HCT116 (cell line): ENCODE data around the gene TMEM145. TPM values are rescaled to one million over a fixed set of nuclear protein-coding genes. Genes with fewer than 3 reads are reported as not detected.

Experiments
- ATAC-seq: fragments of 200-7000 bp; cut with Tn5 transposase; 2 replicates; pipeline ENCODE4 v1.9.1; 2020; ENCODE audit warnings: mild to moderate bottlenecking, moderate library complexity
- BruUV-seq: library from RNA; stranded (reverse); fragments of 400-500 nt; replicated peaks from 2 replicates; lab custom pipeline; 2021; lab: Mats Ljungman, UMichigan
- CTCF ChIA-PET: fragments of 300-600 bp; sonication (Branson Sonifier 250); formaldehyde crosslinking; loops from one replicate; lab custom pipeline; 2021; ENCODE audit warnings: antibody characterized with exemption; lab: Charles Lee
- POLR2A ChIA-PET: fragments of 300-600, 350-600 bp; sonication (Branson Sonifier 250); formaldehyde crosslinking; loops from one replicate; lab custom pipeline; 2021; ENCODE audit warnings: antibody characterized with exemption; lab: Charles Lee
- RAD21 ChIA-PET, 2 experiments: fragments of 300-600 bp; sonication (Branson Sonifier 250); formaldehyde crosslinking; loops; one replicate each; lab custom pipeline; 2023; ENCODE audit warnings: low total read pairs in 2 of 2; ENCODE audit not compliant: uncharacterized antibody in 2 of 2, unreplicated experiment in 2 of 2, low non-redundant PET in 1 of 2; lab: Charles Lee
- DNase-seq: peaks from one replicate; pipeline ENCODE4 v3.0.0-alpha.2; 2010; ENCODE audit warnings: low read depth, low spot score
- H2AFZ ChIP-seq: fragments of 200-600 bp; shearing (Covaris generic), sonication (generic); 2 replicates; pipeline ENCODE4 v1.6.1; 2017; ENCODE audit warnings: low read depth, mixed run types, mixed read lengths, antibody characterized with exemption, low read length; ENCODE audit not compliant: poor library complexity, severe bottlenecking
- H3K27ac ChIP-seq: 2 replicates; pipeline ENCODE4 v1.5.1; 2012; ENCODE audit warnings: low read depth, low read length
- H3K27me3 ChIP-seq: fragments of 200-600 bp; sonication (generic); 2 replicates; pipeline ENCODE4 v1.6.1; 2016; ENCODE audit warnings: mixed run types, low read length, mixed read lengths; ENCODE audit not compliant: insufficient read depth
- H3K36me3 ChIP-seq, 2 experiments: fragments of 200-500 bp in 1 of 2; fragments of 200-600 bp in 1 of 2; sonication (Bioruptor generic) in 1 of 2; sonication (generic) in 1 of 2; 2 replicates each; pipeline versions ENCODE4 v1.5.1 to v1.6.1; 2014 to 2016; ENCODE audit warnings: low read length in 2 of 2, inconsistent platforms in 1 of 2, mixed read lengths in 1 of 2, mixed run types in 1 of 2; ENCODE audit not compliant: insufficient read depth in 2 of 2, control insufficient read depth in 1 of 2
- H3K4me1 ChIP-seq, 2 experiments: fragments of 200-600 bp in 1 of 2; sonication (generic) in 1 of 2; 2 replicates each; pipeline versions ENCODE4 v1.5.1 to v1.6.1; 2012 to 2017; ENCODE audit warnings: low read length in 2 of 2, inconsistent platforms in 1 of 2, mild to moderate bottlenecking in 1 of 2, mixed read lengths in 1 of 2, mixed run types in 1 of 2, moderate library complexity in 1 of 2; ENCODE audit not compliant: insufficient read depth in 2 of 2, control insufficient read depth in 1 of 2
- H3K4me2 ChIP-seq: fragments of 200-600 bp; sonication (generic); 2 replicates; pipeline ENCODE4 v1.6.1; 2017; ENCODE audit warnings: mixed run types, low read length, mixed read lengths
- H3K4me3 ChIP-seq, 2 experiments: fragments of 200-600 bp in 1 of 2; sonication (generic) in 1 of 2; replicated peaks in 1 of 2; 2 replicates each; pipeline ENCODE4 v1.5.1; 2011 to 2016; ENCODE audit warnings: low read length in 2 of 2, control low read depth in 1 of 2, low read depth in 1 of 2, mild to moderate bottlenecking in 1 of 2, mixed read lengths in 1 of 2, mixed run types in 1 of 2
- H3K79me2 ChIP-seq: fragments of 200-600 bp; sonication (generic); 2 replicates; pipeline ENCODE4 v1.6.1; 2017; ENCODE audit warnings: mild to moderate bottlenecking, mixed run types, low read length, moderate library complexity, mixed read lengths; ENCODE audit not compliant: insufficient read depth
- H3K9ac ChIP-seq: fragments of 200-600 bp; sonication (generic); 2 replicates; pipeline ENCODE4 v1.6.1; 2016; ENCODE audit warnings: low read length, mixed read lengths
- H3K9me2 ChIP-seq: fragments of 200-600 bp; sonication (generic), shearing (Covaris generic); 2 replicates; pipeline ENCODE4 v1.6.1; 2017; ENCODE audit warnings: mixed run types, mild to moderate bottlenecking, moderate library complexity; ENCODE audit not compliant: insufficient read depth
- H3K9me3 ChIP-seq, 2 experiments: fragments of 200-500 bp in 1 of 2; fragments of 200-600 bp in 1 of 2; sonication (Bioruptor generic) in 1 of 2; sonication (generic) in 1 of 2; 2 replicates each; pipeline ENCODE4 v1.6.1; 2014 to 2017; ENCODE audit warnings: low read length in 2 of 2, mixed read lengths in 2 of 2, inconsistent platforms in 1 of 2, low read depth in 1 of 2, mild to moderate bottlenecking in 1 of 2, mixed run types in 1 of 2, moderate library complexity in 1 of 2; ENCODE audit not compliant: control insufficient read depth in 1 of 2, insufficient read depth in 1 of 2
- H4K20me1 ChIP-seq: fragments of 200-600 bp; sonication (generic), shearing (Covaris generic); 2 replicates; pipeline ENCODE4 v1.6.1; 2017; ENCODE audit warnings: mixed run types, mild to moderate bottlenecking, moderate library complexity; ENCODE audit not compliant: insufficient read depth
- CBX3 ChIP-seq: IDR thresholded peaks from 2 replicates; pipeline ENCODE4 v1.6.1; 2012; ENCODE audit warnings: low read depth
- CEBPB ChIP-seq: IDR thresholded peaks from 2 replicates; pipeline ENCODE4 v1.6.1; 2012; ENCODE audit warnings: low read depth
- EGR1 ChIP-seq: IDR thresholded peaks from 2 replicates; pipeline ENCODE4 v1.6.1; 2012; ENCODE audit warnings: low read depth
- ELF1 ChIP-seq: IDR thresholded peaks from 2 replicates; pipeline ENCODE4 v1.6.1; 2012; ENCODE audit warnings: low read depth, borderline replicate concordance
- EZH2 ChIP-seq: fragments of 200-600 bp; sonication (generic); IDR thresholded peaks from 2 replicates; pipeline ENCODE4 v1.6.1; 2017; ENCODE audit warnings: antibody characterized with exemption, mixed run types
- EZH2phosphoT487 ChIP-seq: fragments of 200-600 bp; IDR thresholded peaks from 2 replicates; pipeline ENCODE4 v1.6.1; 2018; ENCODE audit warnings: antibody characterized with exemption, borderline replicate concordance
- JUND ChIP-seq: IDR thresholded peaks from 2 replicates; pipeline ENCODE4 v1.6.1; 2012
- POLR2A ChIP-seq: IDR thresholded peaks from 2 replicates; pipeline ENCODE4 v1.7.0; 2011; ENCODE audit warnings: borderline replicate concordance; ENCODE audit not compliant: insufficient read depth, insufficient read length; ENCODE audit errors: extremely low read depth
- POLR2AphosphoS5 ChIP-seq: IDR thresholded peaks from 2 replicates; pipeline ENCODE4 v1.6.1; 2011; ENCODE audit warnings: mild to moderate bottlenecking, low read depth, low read length, moderate library complexity
- RAD21 ChIP-seq: IDR thresholded peaks from 2 replicates; pipeline ENCODE4 v1.6.1; 2012; ENCODE audit warnings: low read depth, mild to moderate bottlenecking
- SIN3A ChIP-seq: IDR thresholded peaks from 2 replicates; pipeline ENCODE4 v1.6.1; 2012; ENCODE audit warnings: low read depth
- SP1 ChIP-seq: IDR thresholded peaks from 2 replicates; pipeline ENCODE4 v1.6.1; 2012; ENCODE audit warnings: low read depth
- SRF ChIP-seq: IDR thresholded peaks from 2 replicates; pipeline ENCODE4 v1.6.1; 2012; ENCODE audit warnings: low read depth
- TCF7L2 ChIP-seq: IDR thresholded peaks from 2 replicates; pipeline ENCODE4 v1.7.0; 2011; ENCODE audit warnings: borderline replicate concordance, inconsistent platforms; ENCODE audit not compliant: insufficient read depth, insufficient read length; ENCODE audit errors: extremely low read depth
- YY1 ChIP-seq: IDR thresholded peaks from 2 replicates; pipeline ENCODE4 v1.6.1; 2011; ENCODE audit warnings: low read length, low read depth, moderate library complexity, mild to moderate bottlenecking; ENCODE audit not compliant: insufficient replicate concordance; ENCODE audit errors: extremely low read depth
- ZFX ChIP-seq: fragments of 450-650 bp; IDR thresholded peaks from 2 replicates; pipeline ENCODE4 v1.6.1; 2017
- ZNF274 ChIP-seq: fragments of 200-500 bp; sonication (Bioruptor generic); IDR thresholded peaks from 2 replicates; pipeline ENCODE4 v1.6.1; 2014; ENCODE audit warnings: mild to moderate bottlenecking, low read depth, low read length, inconsistent platforms
- intact Hi-C: fragments of 100-400 bp; cut with micrococcal nuclease; formaldehyde crosslinking; loops from 2 replicates; pipeline ENCODE4 v1.10.0; 2022
- total RNA-seq: library from RNA; stranded (reverse); gene quantifications from one replicate; pipeline ENCODE4 v1.2.1, GENCODE V29; 2021; ENCODE audit not compliant: unreplicated experiment
- TF ChIP-seq, protein P1 (sequence below): IDR thresholded peaks from 2 replicates; pipeline ENCODE4 v1.6.1; 2012
- TF ChIP-seq, protein P2 (sequence below): IDR thresholded peaks from 2 replicates; pipeline ENCODE4 v1.6.1; 2012
- TF ChIP-seq, protein P3 (sequence below), 3 experiments: fragments of 200-600 bp in 1 of 3; sonication (generic) in 1 of 3; IDR thresholded peaks in 2 of 3; conservative IDR thresholded peaks in 1 of 3; 2 replicates each; pipeline ENCODE4 v1.5.1; 2012 to 2017; ENCODE audit warnings: low read depth in 2 of 3, low read length in 2 of 3, antibody characterized with exemption in 1 of 3, borderline replicate concordance in 1 of 3, control low read depth in 1 of 3, mild to moderate bottlenecking in 1 of 3, mixed read lengths in 1 of 3, mixed run types in 1 of 3, moderate library complexity in 1 of 3; ENCODE audit not compliant: insufficient read depth in 1 of 3
- TF ChIP-seq, protein P4 (sequence below): IDR thresholded peaks from 2 replicates; pipeline ENCODE4 v1.6.1; 2012; ENCODE audit warnings: low read depth

TMEM145 gene
- total RNA-seq, 1 experiment from 2014 or later: 7.2 TPM

DNA sequence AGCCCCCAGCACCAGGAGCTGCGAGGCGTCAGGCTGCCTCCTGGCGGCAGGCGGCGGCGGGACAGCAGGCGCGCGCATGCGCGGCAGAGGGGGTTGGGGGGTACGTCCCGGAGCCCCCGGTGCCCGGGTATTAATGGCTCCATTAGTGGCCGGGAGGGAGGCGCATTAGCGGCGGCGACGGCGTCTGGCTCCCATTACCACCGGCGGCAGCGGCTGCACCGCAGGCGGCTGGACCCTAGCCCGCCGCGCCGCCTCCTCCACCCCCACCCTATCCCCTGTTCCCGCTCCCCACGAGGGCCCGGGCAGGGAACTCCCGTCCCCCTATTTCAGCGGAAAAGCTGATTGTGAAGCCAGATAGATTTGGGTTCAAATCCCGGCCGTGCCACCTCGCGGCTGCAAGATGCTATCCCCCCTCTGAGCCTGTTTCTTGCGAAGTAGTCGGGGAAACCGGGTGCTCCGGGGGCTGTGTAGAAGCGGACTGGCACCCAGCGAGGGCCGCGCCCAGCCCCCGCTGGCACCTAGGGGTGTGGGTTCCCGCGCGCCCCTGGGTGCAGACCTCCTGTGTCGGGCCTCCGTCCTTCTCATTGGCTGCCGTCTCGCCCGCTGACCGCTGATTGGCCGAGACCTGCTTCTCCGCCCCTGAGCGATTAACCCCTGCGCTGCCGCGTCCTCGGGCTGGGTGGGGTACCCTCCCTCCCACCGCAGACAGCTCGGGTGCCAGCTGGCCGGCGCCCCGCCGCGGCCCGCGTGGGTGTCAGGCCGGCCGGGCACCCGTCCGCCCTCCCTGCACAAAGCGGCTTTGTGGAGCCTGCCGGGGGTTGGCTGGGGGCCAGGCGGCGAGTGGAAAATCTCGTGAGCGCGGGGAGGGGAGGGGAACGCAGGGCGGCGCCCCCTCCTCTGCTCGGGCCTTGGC, 33.0 kb upstream of the TMEM145 start:
- H3K27ac ChIP-seq: peak overlapping the region; percentile 94
- intact Hi-C loops: loop anchor here (1.0 to 2.0 kb wide), 2 partner anchors 34 to 37 kb away; partner anchors contain the start of gene GSK3A
- no peaks in the 10 kb centered on the region for H3K9me2 ChIP-seq
- H3K9me3 ChIP-seq: no peaks in the 10 kb centered on the region
- ChIA-PET RAD21 (interaction anchor here (0.8 to 1.9 kb wide), 5 partner anchors 33 to 38 kb away, joined by 4 to 9 read pairs (median 6); partner anchors contain the start of gene GSK3A (in 1 of the 2)), POLR2A (interaction anchor here (0.8 to 2.5 kb wide), 6 partner anchors 10 to 36 kb away, joined by 3 to 19 read pairs (median 4); partner anchors contain the start of genes CIC, PAFAH1B3 and PRR19), CTCF (interaction anchor here (0.6 to 4.8 kb wide), 11 partner anchors 10 to 166 kb away, joined by 3 to 63 read pairs (median 5); partner anchors contain the start of genes GSK3A and PAFAH1B3)
- DNase-seq: peak; percentile 77
- H2AFZ ChIP-seq: no peak overlapping the region
- peak overlapping the region; percentile 70 to 72 for H3K4me3 ChIP-seq
- ATAC-seq: peak; percentile 63
- H3K4me2 ChIP-seq: peak overlapping the region; percentile 97
- H3K9ac ChIP-seq: peak overlapping the region; percentile 86
- no peaks in the 10 kb centered on the region for H3K27me3 ChIP-seq
- H3K4me1 ChIP-seq: peaks cover 46 to 66% of the 10 kb centered on the region in 2 experiments
- H3K36me3 ChIP-seq: peaks cover 0 to under 1% of the 10 kb centered on the region in 2 experiments; a peak in 1 of 4 replicates
- peaks cover 7% of the 10 kb centered on the region; the same call in 1 of the 2 replicates for H3K79me2 ChIP-seq
- no peaks in the 10 kb centered on the region for H4K20me1 ChIP-seq
- TSS peak; percentile 83 for BruUV-seq
- TF ChIP-seq, protein P1, sequence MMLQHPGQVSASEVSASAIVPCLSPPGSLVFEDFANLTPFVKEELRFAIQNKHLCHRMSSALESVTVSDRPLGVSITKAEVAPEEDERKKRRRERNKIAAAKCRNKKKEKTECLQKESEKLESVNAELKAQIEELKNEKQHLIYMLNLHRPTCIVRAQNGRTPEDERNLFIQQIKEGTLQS: no peak
- no peak for TF ChIP-seq ELF1
- TF ChIP-seq, protein P2, sequence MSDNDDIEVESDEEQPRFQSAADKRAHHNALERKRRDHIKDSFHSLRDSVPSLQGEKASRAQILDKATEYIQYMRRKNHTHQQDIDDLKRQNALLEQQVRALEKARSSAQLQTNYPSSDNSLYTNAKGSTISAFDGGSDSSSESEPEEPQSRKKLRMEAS: no peak
- no peak for TF ChIP-seq EZH2phosphoT487
- no peak for TF ChIP-seq CEBPB
- peak; percentile 72 for TF ChIP-seq EGR1
- peak; percentile 57 for TF ChIP-seq POLR2A
- peak; percentile 82 for TF ChIP-seq POLR2AphosphoS5
- TF ChIP-seq ZFX: peak; percentile 35; the same call in 1 of the 2 replicates
- no peak for TF ChIP-seq CBX3
- TF ChIP-seq, protein P3, sequence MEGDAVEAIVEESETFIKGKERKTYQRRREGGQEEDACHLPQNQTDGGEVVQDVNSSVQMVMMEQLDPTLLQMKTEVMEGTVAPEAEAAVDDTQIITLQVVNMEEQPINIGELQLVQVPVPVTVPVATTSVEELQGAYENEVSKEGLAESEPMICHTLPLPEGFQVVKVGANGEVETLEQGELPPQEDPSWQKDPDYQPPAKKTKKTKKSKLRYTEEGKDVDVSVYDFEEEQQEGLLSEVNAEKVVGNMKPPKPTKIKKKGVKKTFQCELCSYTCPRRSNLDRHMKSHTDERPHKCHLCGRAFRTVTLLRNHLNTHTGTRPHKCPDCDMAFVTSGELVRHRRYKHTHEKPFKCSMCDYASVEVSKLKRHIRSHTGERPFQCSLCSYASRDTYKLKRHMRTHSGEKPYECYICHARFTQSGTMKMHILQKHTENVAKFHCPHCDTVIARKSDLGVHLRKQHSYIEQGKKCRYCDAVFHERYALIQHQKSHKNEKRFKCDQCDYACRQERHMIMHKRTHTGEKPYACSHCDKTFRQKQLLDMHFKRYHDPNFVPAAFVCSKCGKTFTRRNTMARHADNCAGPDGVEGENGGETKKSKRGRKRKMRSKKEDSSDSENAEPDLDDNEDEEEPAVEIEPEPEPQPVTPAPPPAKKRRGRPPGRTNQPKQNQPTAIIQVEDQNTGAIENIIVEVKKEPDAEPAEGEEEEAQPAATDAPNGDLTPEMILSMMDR (IDR thresholded peaks at IDR 0.05 in 2 of 3, conservative IDR thresholded peaks at IDR 0.05 in 1 of 3; ENCODE audit: borderline replicate concordance in 1 of 3, insufficient read depth in 1 of 3, low read depth in 2 of 3, low read length in 2 of 3): peak in 2 of 3 experiments; percentile 84 to 92; a peak in 5 of 6 replicates
- TF ChIP-seq SRF: no peak
- peak; percentile 40 for TF ChIP-seq TCF7L2
- TF ChIP-seq SP1: peak; percentile 94
- no peak; the same call in 1 of the 2 replicates for TF ChIP-seq RAD21
- no peak; the same call in 1 of the 2 replicates for TF ChIP-seq SIN3A
- TF ChIP-seq ZNF274: no peak
- TF ChIP-seq, protein P4, sequence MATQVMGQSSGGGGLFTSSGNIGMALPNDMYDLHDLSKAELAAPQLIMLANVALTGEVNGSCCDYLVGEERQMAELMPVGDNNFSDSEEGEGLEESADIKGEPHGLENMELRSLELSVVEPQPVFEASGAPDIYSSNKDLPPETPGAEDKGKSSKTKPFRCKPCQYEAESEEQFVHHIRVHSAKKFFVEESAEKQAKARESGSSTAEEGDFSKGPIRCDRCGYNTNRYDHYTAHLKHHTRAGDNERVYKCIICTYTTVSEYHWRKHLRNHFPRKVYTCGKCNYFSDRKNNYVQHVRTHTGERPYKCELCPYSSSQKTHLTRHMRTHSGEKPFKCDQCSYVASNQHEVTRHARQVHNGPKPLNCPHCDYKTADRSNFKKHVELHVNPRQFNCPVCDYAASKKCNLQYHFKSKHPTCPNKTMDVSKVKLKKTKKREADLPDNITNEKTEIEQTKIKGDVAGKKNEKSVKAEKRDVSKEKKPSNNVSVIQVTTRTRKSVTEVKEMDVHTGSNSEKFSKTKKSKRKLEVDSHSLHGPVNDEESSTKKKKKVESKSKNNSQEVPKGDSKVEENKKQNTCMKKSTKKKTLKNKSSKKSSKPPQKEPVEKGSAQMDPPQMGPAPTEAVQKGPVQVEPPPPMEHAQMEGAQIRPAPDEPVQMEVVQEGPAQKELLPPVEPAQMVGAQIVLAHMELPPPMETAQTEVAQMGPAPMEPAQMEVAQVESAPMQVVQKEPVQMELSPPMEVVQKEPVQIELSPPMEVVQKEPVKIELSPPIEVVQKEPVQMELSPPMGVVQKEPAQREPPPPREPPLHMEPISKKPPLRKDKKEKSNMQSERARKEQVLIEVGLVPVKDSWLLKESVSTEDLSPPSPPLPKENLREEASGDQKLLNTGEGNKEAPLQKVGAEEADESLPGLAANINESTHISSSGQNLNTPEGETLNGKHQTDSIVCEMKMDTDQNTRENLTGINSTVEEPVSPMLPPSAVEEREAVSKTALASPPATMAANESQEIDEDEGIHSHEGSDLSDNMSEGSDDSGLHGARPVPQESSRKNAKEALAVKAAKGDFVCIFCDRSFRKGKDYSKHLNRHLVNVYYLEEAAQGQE: no peak
- TF ChIP-seq JUND: no peak
- peak; percentile 2 for TF ChIP-seq YY1
- no peak for TF ChIP-seq EZH2
